ENCODE measurements around the gene UAP1. TPM values are rescaled to one million over a fixed set of nuclear protein-coding genes. Genes with fewer than 3 reads are reported as not detected.
"Not testable (repeated sequence)": the region's sequence is repeated elsewhere in the genome, so short reads cannot be mapped to it uniquely, and the experiment has no call there.

The UAP1 gene
- total RNA-seq, 1 experiment from 2014 or later: 601 TPM

DNA sequence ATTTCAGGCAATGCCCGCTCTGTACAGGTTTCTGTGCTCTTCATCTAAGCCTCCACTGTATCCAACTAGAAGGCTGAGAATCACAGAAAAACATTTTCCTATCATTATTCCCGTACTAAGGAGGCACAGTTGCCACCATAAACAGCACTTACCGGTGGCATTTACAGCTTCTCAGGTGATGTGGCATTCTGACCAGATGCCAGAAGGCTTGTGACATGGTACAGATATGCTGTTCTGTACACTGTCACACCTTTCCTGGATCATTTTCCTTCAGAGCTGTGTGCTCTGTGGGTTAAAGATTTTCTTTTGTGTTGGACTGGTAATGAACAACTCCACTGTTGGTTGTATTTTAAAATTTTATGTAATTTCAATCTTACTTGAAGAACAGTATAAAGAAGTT is 4.0 kb upstream of the UAP1 start:
- Histone ChIP-seq H3K4me3 (no peak overlapping the region), H3K27me3 (no peaks in the 10 kb centered on the region), H3K36me3 (0 out of 2 replicates have a peak, but pooled peaks cover 2% of the 10 kb centered on the region), H3K9me3 (no peaks in the 10 kb centered on the region)
- DNase-seq: no peak

GRCh38 chr1:162560303-162561036 is 1.1 kb upstream of the UAP1 start:
- no peaks in the 10 kb centered on the region for H3K27me3 ChIP-seq
- H3K36me3 ChIP-seq: peaks cover 28% of the 10 kb centered on the region
- DNase-seq: no peak
- H3K9me3 ChIP-seq: no peaks in the 10 kb centered on the region
- H3K4me3 ChIP-seq: peak overlapping the region; percentile 86

GRCh38 chr1:162561037-162561615 is 396 bp upstream of the UAP1 start:
- peak; percentile 99 for DNase-seq
- Histone ChIP-seq H3K4me3 (peak overlapping the region; percentile 86), H3K9me3 (no peaks in the 10 kb centered on the region), H3K27me3 (no peaks in the 10 kb centered on the region), H3K36me3 (peaks cover 35% of the 10 kb centered on the region)

DNA sequence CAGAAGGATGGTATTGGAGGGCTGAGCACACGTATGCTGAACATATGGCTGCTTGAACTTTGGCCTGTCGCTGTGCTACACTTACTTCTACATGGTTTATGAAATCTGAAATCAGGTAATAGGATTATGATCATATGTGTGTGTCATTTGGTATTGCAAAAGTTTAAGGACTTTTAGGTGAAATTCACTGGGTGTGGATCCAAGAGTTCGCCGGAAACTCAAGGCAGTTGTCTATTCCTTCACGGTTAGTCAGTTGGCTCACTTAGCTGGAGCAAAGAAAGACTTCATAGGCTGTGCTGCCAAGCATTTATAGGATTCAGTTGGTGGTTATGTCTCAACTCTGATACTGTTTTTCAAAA is 927 bp downstream of the UAP1 start:
- Histone ChIP-seq H3K36me3 (peaks cover 48% of the 10 kb centered on the region), H3K9me3 (no peaks in the 10 kb centered on the region), H3K27me3 (no peaks in the 10 kb centered on the region), H3K4me3 (peak overlapping the region; percentile 86)
- peak; percentile 66 for DNase-seq

GRCh38 chr1:162564762-162565218 is 3.3 kb downstream of the UAP1 start:
- H3K36me3 ChIP-seq: peaks cover 72% of the 10 kb centered on the region
- H3K4me3 ChIP-seq: peak overlapping the region; percentile 86
- no peak for DNase-seq
- H3K27me3 ChIP-seq: no peaks in the 10 kb centered on the region
- no peaks in the 10 kb centered on the region for H3K9me3 ChIP-seq

DNA sequence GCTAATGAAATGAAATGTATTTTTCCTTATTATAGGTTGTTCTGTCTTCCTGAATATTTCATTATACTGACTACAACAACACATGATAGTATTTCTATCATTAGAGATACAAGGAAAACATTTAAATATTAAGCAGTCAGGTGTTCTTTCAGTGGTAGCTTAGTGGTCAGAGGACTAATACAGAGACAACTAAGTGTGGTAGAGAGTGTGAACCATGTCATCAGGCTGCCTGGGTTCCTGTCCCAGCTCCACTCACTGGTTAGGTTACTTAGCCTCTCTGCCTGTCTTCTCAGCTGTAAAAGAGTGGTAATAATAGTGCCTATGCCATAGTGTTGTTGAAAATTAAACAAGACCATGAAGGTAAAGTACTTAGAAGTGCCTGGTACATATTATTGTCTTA is 3.9 kb downstream of the UAP1 start:
- no peaks in the 10 kb centered on the region for H3K27me3 ChIP-seq
- peaks cover 78% of the 10 kb centered on the region for H3K36me3 ChIP-seq

DNA sequence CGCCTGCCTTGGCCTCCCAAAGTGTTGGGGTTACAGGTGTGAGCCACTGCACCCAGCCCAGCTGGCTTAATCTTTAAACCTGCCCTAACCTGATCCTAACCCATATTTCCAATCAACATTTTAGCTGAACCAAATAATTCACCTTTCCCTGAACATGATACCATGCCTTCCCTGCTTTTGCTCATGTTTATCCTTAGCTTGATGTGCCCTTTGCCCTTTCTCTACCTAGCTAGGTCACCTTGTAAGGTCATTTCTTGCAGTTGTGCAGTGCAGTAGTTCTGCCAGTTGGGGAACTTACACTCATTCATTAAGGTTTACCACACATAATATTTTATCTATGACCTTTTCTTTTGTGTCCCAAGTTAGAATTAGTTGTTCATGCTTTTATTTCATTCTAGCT is 5.3 kb downstream of the UAP1 start:
- H3K36me3 ChIP-seq: peaks cover 92% of the 10 kb centered on the region
- H3K4me3 ChIP-seq: no peak overlapping the region; the same call in 1 of the 2 replicates
- no peak for DNase-seq

More for the DNA sequence above, 3.9 kb downstream of the UAP1 start:
- peak overlapping the region; percentile 86 for H3K4me3 ChIP-seq
- H3K9me3 ChIP-seq: no peaks in the 10 kb centered on the region
- no peak for DNase-seq

GRCh38 chr1:162568802-162569201 is 7.3 kb downstream of the UAP1 start:
- Histone ChIP-seq H3K4me3 (no peak overlapping the region), H3K27me3 (no peaks in the 10 kb centered on the region), H3K9me3 (no peaks in the 10 kb centered on the region), H3K36me3 (peaks cover 97% of the 10 kb centered on the region)
- DNase-seq: no peak

More for the DNA sequence above, 5.3 kb downstream of the UAP1 start:
- Histone ChIP-seq H3K27me3 (no peaks in the 10 kb centered on the region), H3K9me3 (no peaks in the 10 kb centered on the region)

- Histone ChIP-seq H3K4me3 (no peak overlapping the region), H3K9me3 (no peaks in the 10 kb centered on the region), H3K27me3 (no peaks in the 10 kb centered on the region), H3K36me3 (peaks cover 94% of the 10 kb centered on the region)
- no peak for DNase-seq
Observed at GRCh38 chr1:162570718-162571117, 9.2 kb downstream of the UAP1 start.

- peaks cover 94% of the 10 kb centered on the region for H3K36me3 ChIP-seq
- not testable (repeated sequence) for H3K9me3 ChIP-seq
Observed at GRCh38 chr1:162571121-162571520, 9.6 kb downstream of the UAP1 start.

GRCh38 chr1:162571696-162572095 is 10.2 kb downstream of the UAP1 start:
- no peaks in the 10 kb centered on the region for H3K9me3 ChIP-seq
- H3K27me3 ChIP-seq: no peaks in the 10 kb centered on the region
- no peak for DNase-seq
- H3K36me3 ChIP-seq: peaks cover 94% of the 10 kb centered on the region
- no peak overlapping the region for H3K4me3 ChIP-seq

More at GRCh38 chr1:162571121-162571520, 9.6 kb downstream of the UAP1 start:
- H3K4me3 ChIP-seq, H3K27me3 ChIP-seq, DNase-seq: not testable (repeated sequence)

DNA sequence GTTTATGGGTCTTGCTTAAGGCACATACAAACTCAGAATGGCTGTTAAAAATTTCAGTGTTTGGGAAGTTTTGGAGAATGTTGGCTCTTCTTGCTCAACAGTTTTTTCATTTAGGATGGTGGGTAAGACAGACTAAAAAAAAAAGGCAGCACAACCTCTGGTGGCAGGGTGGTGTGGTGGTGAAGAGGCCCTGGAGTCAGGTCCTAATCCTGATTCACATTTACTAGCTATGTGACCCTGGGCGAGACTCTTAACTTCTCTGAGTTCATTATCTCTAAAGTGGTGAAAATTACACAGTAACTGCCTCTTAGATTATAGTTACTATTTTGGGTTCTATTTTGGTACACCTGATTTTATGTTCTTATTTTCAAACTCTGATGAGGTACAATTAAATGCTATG is 11.6 kb downstream of the UAP1 start:
- no peak overlapping the region for H3K4me3 ChIP-seq
- H3K9me3 ChIP-seq: no peaks in the 10 kb centered on the region
- H3K36me3 ChIP-seq: peaks cover 93% of the 10 kb centered on the region
- no peak for DNase-seq
- H3K27me3 ChIP-seq: no peaks in the 10 kb centered on the region

GRCh38 chr1:162578071-162578700 is 16.7 kb downstream of the UAP1 start:
- H3K27me3 ChIP-seq: no peaks in the 10 kb centered on the region
- no peak for DNase-seq
- peaks cover 94% of the 10 kb centered on the region for H3K36me3 ChIP-seq

DNA sequence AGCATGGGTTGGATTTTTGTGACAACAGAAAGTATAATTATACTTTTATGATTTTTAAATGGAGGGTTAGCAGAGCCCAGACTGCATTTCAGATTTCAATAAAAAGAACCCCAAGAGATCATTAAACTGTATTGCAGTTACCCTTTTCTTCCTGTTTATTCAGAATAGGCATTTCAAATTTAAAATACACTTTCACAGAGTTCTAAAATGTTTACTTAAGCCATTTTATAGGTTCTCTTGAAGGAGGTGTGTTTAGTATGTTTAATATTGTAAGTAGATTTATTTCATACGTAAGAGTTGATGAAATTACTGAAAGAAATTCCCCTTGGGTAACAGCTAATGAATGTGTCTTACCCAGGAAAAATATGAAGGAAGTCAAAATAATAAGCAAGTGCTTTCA is 17.4 kb downstream of the UAP1 start:
- H3K27me3 ChIP-seq: no peaks in the 10 kb centered on the region
- H3K4me3 ChIP-seq: no peak overlapping the region
- no peak for DNase-seq
- peaks cover 97% of the 10 kb centered on the region for H3K36me3 ChIP-seq
- H3K9me3 ChIP-seq: no peaks in the 10 kb centered on the region

More at GRCh38 chr1:162578071-162578700, 16.7 kb downstream of the UAP1 start:
- no peaks in the 10 kb centered on the region for H3K9me3 ChIP-seq
- no peak overlapping the region for H3K4me3 ChIP-seq

- Histone ChIP-seq H3K4me3 (no peak overlapping the region), H3K27me3 (no peaks in the 10 kb centered on the region), H3K36me3 (peaks cover 97% of the 10 kb centered on the region), H3K9me3 (no peaks in the 10 kb centered on the region)
- DNase-seq: no peak
Observed at GRCh38 chr1:162580308-162580707, 18.8 kb downstream of the UAP1 start.

DNA sequence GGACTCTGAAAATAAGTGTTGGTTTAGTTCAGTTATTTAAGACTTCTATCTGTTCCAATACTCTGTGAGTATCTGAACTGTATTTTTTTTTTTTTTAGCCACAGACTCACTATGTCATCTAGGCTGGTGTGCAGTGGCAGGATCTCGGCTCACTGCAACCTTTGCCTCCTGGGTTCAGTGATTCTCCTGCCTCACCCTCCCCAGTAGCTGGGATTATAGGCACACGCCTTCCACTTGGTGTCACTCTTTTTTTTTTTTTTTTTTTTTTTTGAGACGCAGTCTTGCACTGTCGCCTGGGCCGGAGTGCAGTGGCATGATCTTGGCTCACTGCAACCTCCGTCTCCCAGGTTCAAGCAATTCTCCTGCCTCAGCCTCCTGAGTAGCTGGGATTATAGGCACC is 21.4 kb downstream of the UAP1 start:
- not testable (repeated sequence) for H3K4me3 ChIP-seq, H3K27me3 ChIP-seq, H3K9me3 ChIP-seq, DNase-seq
- H3K36me3 ChIP-seq: peaks cover 100% of the 10 kb centered on the region

DNA sequence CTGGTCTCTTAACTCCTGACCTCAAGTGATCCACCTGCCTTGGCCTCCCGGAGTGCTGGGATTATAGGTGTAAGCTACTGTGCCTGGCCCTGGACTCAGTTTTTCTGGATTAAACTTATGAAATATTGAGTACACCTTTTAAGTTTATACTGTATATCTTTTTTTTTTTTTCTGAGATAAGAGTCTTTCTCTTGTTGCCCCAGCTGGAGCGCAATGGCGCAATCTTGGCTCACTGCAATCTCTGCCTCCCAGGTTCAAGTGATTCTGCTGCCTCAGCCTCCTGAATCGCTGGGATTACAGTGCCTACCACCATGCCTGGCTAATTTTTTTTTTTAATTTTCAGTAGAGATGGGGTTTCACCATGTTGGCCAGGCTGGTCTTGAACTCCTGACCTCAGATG is 23.6 kb downstream of the UAP1 start:
- H3K27me3 ChIP-seq, H3K9me3 ChIP-seq, DNase-seq, H3K4me3 ChIP-seq: not testable (repeated sequence)
- H3K36me3 ChIP-seq: peaks cover 96% of the 10 kb centered on the region

Measured in MG63 (cell line).